Erythroblast (primary cell): Measurements from ENCODE around the gene ACTG2.

Experiments
- GATA1 ChIP-seq: IDR thresholded peaks from 2 replicates; pipeline ENCODE4 v1.6.1; 2011; ENCODE audit warnings: low read depth, mild to moderate bottlenecking, control low read depth, low read length, moderate library complexity
- POLR2A ChIP-seq: IDR thresholded peaks from 2 replicates; pipeline ENCODE4 v1.6.1; 2011; ENCODE audit warnings: mild to moderate bottlenecking, low read length

GRCh38 chr2:73892631-73893329 is at the start of gene ACTG2:
- no peak for TF ChIP-seq POLR2A
- TF ChIP-seq GATA1 = no peak
